Measurements from ENCODE around the gene SUN2.

SUN2 gene

DNA sequence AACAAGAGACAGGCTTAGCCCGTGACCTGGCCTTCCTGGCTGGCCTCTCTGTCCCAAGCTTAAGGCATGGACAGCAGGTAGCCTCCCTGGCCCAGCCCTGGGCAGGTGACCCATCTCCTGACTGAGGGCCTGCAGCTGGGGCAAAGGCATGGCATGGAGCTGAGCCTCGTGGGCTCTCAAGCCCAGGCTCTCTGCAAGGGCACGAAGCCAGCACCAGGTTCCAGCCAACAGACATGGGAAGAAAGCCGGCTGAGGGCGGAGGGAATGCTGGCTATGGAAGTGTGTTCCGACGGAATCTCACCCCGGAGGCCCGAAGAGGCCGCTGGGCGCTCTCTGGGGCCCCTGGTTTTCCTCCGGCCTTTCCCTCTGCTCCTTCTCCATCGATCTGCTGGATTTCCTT is 25.2 kb upstream of the SUN2 start:
- DNase-seq (ENCODE audit: low read depth, low spot score) = no peak

DNA sequence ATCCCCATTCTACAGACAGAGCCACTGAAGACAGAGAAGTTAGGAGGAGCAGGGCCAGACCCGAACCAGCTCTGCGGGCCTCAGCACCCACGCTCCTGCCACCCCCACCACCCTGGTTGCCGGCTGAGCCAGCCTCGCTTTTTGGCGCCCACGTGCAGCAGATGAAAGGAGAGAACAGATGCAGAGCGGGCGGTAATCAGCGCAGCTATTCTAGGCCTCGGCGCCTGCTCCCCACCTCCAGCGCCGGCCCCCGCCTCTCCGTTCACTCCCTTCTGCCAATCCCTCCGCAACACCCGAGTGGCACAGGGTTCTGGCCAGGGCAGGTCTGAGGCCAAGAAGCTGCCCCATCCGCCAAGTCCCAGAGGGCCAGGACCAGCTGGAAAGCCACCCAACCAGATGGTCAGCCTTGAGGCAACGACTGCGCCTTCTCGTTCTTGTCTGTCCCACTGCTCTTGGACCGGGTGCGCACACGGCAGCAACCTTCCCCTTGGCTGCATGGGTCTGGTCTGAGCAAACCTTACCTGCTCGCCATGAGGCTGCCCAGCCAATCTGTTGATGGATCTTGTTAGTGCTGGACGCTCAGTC is 21.4 kb upstream of the SUN2 start:
- DNase-seq (ENCODE audit: low read depth, low spot score) = no peak

DNA sequence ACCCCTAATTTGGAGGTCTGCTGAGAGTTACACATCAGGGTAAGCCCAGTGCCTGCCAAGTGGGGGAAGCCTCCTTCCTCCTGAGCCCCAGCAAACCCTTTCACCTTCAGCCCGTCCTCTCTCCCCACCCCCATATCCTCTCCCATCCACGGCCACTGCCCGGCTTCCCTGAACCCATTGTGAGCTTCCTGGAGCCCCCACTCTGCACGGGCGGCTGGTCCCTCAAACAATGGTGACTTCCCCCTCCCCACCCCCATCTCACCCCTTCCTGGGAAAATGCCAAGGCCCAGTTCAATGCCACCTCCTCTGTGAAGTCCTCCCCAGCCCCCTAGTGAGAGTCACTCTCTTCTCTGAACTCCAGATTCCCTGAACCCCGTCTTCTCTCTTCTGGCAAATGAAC is 20.3 kb upstream of the SUN2 start:
- no peak for DNase-seq (ENCODE audit: low read depth, low spot score)

DNA sequence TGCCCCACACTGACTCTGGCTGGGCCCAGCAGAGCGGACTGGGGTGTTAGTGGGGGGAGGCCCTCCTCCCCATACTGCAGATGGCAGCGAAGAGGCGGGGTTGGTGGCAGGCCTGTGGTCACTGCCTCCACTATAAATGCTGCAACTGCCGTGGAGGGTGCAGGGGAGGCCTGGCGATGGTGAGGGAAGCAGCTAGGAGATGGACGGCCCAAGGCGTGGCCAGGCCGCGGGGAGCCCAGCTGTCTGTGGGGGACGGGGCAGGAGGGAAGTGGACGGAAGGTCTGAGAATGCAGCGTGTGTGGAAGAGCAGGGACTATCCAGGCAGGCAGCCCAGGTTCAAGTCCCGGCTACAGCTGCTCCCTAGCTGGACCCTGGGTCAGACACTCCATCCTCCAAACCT is 19.9 kb upstream of the SUN2 start:
- DNase-seq (ENCODE audit: low read depth, low spot score) = no peak

DNA sequence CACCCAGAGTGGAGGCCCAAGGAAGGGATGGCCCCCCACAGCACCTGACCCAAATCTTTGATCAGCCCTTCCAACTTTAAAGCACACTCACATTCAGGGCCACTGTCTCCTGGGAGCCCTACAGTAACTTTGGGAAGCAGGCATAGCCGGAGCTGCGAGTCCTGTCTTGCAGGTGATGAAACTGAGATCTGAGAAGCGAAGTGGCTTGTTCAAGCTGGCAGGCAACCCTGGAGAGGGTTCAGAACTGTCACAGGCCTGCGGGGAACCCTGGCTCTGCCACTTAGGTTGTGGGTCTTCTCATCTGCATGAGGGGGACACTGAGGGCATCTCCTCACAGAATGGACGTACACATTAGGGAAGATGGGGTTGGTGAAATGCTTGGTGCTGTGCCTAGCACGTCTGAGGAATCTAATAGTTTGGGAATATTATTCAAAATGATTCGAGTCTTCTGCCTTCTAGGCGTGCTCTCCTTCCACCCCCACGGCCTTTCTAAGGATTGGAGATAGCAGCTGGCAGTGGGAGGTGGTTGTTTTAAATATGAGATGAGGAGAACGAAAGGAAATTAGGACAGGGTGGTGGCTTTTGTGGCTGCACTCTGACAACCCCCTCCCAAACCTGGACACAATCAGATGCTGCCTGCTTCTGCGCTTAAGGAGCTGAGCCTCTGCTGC is 18.8 kb upstream of the SUN2 start:
- no peak for DNase-seq (ENCODE audit: low read depth, low spot score)

DNA sequence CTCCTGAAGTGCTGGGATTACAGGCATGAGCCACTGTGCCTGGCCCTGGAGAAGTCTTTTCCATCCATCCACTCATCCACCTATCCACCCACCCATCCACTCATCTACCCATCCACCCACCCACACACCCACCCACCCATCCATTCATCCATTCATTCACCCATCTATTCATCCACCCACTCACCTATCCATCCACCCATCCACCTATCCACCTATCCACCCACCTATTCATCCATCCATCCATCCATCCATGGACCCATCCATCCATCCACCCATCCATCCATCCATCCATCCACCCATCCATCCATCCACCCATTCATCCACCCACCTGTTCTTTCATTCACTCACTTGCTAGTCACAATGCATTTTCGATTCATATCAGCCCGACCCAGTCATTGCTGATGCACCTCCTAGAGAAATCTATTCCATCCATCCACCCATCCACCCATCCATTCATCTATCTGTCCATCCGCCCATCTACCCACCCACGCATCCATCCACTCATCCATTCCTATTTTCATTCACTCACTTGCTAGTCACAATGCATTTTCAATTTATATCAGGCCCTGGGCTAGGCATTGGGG is 17.7 kb upstream of the SUN2 start:
- DNase-seq (ENCODE audit: low read depth, low spot score) = no peak

DNA sequence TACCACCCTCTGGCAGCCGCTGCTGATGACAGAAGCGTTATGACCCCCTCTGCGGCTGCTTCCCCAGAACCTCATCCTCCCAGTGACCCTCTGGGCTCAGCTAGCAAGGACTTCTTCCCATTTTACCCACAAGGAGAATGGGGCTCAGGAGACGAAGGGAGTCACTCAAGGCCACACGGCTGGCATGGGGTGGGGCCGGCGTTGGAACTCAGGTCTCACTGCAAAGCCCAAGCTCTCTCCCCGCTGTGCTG is 16.8 kb upstream of the SUN2 start:
- no peak for DNase-seq (ENCODE audit: low read depth, low spot score)

DNA sequence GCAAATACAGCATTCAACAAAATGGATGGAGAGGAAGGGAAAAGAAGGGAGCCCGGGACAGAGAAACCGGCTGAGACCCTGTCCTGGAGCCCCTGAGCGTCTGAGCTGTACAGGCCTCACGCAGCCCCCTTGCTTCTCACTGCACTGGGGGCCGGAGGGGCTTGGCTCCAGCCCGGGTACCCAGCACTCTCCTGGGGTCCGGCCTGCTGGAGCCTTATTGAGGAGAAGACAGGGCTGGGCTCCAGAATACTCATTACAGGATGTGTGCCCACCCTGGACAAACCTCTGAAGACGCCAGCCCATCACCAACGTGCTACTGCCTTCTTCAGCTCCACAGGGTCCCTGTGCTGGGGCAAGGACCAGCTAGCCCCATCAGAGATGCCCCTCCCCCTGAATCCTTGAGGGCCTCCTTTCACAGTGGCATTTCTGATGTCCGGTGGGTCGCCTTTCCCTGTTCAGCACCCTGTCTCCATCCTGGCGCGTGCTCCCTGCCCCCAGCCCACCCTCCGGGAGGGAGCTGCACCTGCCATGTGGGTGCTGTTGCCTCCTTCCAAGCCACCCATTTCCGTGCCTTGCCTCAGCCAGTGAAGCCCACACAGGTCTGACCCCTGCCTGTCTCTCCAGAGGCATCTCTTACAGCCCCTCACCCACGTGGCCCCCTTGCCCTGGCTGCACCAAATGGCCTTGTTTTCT is 14.6 kb upstream of the SUN2 start:
- no peak for DNase-seq (ENCODE audit: low read depth, low spot score)

DNA sequence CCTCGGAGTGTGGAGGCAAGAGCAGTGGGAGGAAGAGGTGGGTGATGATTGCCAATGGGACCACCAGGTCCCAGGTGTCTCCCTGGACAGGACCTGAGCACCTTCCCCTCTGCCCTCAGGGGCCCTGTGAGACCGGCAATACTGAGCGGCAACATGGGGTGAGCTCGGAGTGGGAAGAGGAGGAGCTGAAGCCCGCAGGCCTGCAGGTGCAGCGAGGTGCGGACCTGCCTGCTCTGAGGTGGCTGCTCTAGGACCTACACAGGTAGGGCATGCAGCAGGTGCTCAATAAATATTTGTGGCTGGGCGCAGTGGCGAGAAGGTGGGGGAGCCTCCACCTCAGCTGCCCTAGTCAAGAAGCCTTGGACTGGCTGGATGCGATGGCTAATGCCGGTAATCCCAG is 12.2 kb upstream of the SUN2 start:
- DNase-seq (ENCODE audit: low read depth, low spot score) = no peak

DNA sequence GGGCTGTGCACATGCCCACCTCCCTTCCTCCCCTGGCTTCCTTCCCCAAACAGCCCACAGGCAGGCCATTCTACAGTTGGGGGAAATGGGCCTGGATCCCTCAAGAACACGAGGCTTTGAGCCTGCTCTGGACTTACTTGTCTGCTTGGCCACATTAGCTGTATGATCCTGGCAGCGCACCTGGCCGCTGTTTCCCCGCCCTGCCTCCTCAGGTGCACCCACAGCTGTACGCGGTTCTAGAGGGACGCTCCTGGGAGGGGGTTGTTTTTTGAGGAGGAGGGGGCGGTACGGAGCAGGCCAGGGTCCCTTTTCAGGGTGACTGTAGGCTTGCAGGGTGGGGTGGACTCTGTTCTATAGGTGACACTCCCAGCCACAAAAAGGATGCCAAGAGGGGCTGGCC is 11.5 kb upstream of the SUN2 start:
- DNase-seq (ENCODE audit: low read depth, low spot score) = no peak

DNA sequence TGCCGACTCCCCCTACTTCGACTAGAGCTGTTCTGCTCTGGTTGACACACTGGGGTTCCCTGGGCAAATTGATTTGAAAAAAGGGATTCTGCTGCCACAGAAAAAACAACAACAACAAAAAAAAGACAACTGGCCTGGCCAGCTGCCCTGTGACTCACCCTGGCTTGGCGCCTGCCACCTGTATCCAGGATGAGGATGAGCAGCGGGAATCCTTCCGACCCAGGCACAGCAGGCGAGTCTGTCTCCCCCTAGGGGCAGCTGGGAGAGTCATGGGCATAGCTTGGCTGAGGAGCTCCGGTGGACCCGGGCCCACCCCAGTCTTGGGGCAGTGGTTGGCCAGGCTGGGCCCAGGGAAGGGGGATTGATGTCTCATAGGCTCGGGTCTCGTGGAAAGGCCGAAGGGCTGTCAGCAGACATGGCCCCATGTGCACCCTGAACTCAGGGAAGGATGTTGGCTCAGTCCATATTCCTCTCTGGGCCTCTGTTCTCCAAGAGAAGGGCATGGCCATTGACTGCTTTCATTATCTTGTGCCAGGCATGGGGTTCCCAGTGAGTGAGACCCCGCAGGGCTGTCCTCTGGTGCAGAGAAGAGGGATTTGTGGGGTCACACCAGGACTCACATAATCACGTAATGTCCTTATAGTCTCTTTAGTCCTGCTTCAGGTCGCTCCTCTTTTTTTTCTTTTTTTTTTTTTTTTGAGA is 10.4 kb upstream of the SUN2 start:
- no peak for DNase-seq (ENCODE audit: low read depth, low spot score)

DNA sequence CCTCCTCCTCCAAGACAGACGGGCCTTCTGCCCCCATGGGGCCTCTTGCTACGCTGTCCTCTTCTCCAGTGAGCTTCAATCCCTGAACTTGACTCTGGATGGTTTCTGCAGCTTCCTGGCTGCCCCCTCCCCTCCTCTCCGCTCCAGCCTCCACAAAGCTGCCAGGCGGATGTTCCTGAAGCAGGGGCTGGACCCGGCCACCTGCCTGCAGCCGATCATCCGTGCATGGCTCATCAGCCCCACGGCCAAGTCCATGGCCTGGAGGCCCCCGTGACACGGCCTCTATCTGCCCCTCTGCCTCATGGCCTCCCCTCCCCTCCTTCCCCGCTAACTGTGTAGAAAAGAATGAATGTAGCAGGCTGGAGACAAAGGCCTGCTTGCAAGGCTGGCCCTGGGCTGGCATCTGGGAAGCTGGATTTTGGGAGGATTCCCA is 6.8 kb upstream of the SUN2 start:
- no peak for DNase-seq (ENCODE audit: low read depth, low spot score)

DNA sequence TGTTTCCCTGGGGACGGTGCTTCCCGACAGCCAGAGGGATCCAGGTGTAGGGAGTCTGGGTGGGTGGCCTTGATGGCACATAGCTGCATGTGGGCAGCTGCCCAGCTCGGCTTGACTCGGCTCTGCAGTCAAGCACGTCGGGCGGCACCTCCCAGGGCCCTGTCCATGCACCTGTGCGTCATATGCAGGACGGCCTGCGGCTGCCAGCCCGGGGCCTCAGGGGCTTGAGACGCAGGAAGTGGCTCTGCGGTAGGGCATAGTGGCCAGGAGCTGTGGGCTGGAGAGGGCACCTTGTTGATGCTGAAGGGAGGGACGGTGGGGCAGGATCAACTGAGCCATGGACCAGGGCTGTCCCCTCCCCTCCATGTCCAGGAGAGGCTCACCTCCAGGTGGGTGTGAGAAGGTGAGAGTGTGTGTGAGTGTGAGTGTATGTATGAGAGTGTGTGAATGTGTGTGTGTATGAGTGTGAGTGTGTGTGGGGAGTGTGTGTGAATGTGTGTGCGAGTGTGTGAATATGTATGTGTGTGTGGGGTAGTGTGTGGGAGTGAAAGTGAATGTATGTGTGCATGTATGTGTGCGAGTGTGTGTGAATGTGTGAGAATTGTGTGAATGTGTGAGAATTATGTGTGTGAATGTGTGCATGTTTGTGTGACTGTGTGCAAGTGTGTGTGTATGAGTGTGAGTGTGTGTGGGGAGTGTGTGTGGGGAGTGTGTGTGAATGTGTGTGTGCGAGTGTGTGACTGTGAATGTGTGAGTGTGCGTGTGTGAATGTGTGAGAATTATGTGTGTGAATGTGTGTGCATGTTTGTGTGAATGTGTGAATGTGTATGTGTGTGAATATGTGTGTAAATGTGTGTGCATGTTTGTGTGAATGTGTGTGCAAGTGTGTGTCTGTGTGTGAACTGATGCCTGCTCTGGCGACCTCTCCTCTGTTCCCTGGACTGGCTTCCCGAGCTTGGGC is 5.7 kb upstream of the SUN2 start:
- DNase-seq (ENCODE audit: low read depth, low spot score) = no peak

DNA sequence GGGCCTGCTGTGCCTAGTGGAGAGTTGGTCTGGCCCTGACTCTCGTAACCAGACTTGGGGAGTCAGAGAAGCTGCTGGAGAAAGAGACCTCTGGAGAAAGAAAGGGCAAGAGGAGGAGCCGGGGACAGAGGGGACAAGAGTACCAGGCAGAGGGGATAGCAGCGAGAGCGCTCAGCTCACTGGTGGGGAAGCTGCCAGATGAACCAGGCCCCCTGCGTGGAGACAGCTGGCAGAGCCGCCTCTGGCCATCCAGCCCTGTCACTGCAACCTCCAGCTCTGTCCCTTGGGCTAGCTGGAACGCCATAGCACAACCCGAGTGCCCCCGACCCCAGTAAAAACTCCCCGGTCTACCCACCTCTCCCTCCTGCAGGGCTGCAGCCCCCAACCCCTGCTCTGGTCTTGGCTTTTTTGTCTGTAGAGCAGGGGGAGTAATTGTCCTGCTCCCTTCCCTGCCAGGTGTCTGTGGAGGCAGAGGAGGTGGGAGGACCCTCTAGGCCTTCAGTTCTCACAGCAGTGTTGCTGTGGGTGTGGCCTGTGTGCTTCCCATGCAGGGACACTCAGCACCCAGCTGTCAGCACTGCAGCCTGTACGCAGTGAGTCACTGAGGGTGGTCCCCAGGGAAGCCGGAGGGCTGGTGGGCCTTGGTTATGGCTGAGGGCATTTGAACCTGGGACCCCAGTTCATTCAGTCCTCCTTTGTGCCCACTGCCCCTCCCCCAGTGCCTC is 4.8 kb upstream of the SUN2 start:
- DNase-seq (ENCODE audit: low read depth, low spot score) = no peak

DNA sequence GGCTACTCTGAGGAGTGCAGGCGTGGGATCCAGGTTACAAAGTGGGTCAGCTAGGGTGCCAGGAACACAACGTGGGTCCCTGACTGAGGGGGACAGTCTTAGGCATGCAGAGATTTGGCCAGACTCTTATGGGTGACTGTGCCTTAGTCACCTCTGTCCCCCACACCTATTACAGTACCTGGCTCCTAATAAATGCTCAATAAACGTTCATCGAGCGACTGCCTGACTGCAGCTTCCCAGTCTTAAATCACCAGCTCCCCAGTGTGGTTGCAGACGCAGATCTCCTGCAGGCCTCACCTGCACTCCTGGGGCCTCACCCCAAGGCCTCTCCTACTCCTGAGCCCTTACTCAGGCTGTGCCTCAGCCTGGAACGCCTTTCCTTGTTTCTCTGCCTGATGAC is 3.2 kb upstream of the SUN2 start:
- no peak for DNase-seq (ENCODE audit: low read depth, low spot score)

DNA sequence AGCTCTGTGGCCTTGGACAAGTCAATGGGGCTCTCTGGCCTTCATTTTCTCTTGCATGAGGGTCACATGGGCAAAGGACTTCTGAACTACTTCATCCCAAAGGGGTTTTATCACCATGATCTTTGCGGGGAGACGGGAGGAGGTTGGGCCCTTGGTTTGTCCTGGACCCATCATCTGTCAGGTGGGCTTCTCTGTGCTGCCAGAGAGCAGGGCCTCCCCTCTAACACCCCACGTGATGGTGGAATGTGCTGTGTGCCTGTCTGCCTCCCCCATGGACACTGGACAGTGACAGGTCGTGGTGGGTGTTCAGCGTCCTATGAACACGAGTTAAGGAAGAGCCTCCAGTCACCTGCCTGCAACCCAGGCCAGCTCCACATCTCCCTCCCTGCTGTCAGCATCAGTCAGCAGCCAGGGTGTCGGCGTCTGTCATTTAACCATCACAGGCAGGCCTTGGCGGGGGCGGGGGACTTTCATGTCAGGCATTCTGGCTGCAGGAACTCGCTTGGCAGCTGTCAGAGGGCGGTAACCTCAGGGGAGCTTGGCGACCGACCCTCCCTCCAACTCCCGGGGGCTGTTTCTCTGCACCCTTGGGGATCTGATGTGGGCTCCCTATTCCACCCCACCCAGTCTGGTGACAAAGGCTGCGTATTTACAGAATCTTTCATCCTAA is 2.6 kb upstream of the SUN2 start:
- DNase-seq (ENCODE audit: low read depth, low spot score) = no peak

DNA sequence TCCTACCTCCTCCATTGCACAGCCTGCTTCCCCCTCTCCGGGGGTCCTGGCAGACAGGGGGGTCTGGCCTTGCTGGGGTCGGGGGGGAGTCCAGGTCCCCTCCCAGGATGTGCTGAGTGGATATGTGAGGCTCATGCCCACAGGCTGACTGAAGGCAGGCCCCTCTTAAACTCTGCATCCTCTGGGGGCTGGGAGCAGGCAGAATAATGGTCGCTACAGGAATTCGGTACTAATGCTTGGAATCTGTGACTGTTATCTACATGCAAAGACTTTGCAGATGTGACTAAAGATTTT is 1.6 kb upstream of the SUN2 start:
- no peak for DNase-seq (ENCODE audit: low read depth, low spot score)

DNA sequence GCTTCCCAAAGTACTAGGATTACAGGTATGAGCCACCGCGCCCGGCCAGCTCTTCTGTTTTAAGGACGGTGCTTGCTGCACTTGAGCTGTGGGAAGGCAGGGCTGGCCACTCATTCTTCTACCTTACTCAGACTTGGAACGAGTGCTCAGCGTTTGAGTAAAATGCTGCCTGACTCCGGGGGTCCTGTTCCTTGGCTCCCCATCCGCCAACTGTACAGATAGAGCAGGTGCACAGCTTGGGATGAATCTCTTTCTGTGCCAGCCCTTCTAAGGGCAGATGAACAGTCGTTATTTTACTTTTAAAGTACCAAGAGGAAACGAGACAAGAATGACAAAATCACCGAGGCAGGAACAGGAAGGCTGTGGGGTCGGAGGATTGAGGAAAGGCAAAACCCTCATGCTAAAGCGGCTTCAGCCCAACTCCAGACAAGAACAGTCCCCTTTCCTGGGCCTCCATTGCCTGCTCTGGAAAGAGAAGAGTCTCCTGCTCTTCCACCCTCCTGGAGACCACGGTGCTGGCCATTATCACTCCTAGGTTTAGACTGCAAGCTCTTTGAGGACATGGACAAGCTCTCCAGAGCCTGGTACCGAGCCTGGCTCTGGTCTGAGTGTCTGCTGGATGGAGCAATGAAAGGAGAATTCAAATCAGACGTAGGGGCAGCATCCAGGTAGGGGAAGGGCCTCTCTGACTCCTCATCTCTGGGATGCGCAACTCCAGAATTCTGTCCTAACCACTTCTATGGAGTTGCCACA is 1.1 kb upstream of the SUN2 start:
- no peak for DNase-seq (ENCODE audit: low read depth, low spot score)

DNA sequence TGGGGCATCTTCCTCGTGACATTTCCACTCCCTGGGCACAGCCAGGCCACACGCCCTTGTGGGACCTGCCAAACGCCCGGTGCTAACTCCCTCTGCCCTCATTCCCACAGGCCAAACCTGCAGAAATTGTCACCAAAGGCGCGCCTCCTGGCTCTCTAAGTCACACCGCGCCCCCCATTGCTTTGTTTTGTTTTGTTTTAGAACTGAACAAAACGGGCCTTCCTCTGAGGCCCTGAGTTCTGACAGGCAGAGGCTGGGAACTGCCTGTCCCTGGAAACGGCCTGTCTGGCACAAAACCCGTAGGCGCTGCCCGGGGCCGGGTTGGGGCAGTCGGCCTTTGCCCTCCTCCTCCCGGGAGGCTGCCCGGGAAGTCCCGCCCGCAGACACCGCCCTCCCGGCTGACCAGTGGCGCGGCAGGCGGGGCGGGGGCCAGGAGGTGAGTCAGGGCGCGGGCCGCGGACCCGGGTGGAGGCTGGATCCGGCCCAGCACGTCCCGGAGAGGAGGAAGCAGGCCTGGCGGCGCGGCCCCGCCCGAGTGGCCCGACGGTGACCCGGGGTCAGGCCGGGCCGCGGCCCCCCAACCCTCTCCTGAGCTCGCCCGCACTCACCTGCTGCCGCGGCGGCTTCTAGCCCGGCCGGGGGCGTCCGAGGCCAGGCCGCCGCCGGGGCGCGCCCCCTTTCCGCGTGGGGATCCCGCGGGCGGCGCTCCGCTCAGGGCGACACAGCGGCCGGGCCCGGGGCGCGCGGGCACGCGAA is 465 bp downstream of the SUN2 start:
- no peak for DNase-seq (ENCODE audit: low read depth, low spot score)
